SU-DHL-6 (cell line): Measurements from ENCODE around the gene SMYD1.

ENCODE experiments used
- CTCF ChIP-seq: fragments of 200-600 bp; sonication (generic); IDR thresholded peaks from one replicate; pipeline ENCODE4 v1.5.1; 2017; ENCODE audit warnings: antibody characterized with exemption, mild to moderate bottlenecking, low read length, moderate library complexity; ENCODE audit not compliant: insufficient read depth, poor library complexity, severe bottlenecking
- EZH2phosphoT487 ChIP-seq: fragments of 200-600 bp; sonication (generic), shearing (Covaris generic); conservative IDR thresholded peaks from 2 replicates; pipeline ENCODE4 v1.6.1; 2018; ENCODE audit warnings: mild to moderate bottlenecking, antibody characterized with exemption, low read length, moderate library complexity, mixed read lengths

- no peak for TF ChIP-seq CTCF
- no peak for TF ChIP-seq EZH2phosphoT487
Measured at GRCh38 chr2:88067598-88067997, at the start of gene SMYD1.
